ENCODE measurements around the gene SYNJ1.

- TF ChIP-seq CTCF (IDR thresholded peaks at IDR 0.05) (no peak), POLR2A (IDR thresholded peaks at IDR 0.05) (no peak), EP300 (IDR thresholded peaks at IDR 0.05) (no peak)
Measured at GRCh38 chr21:32602099-32602498, 125.7 kb downstream of the SYNJ1 start.

Measured in tibial nerve (tissue), 4 donors.